Medulla oblongata (tissue), 1 donor: Measurements from ENCODE around the gene PRR23C.

Source experiments
- DNase-seq: peaks from one replicate; pipeline ENCODE4 v3.0.0-alpha.2; 2015; ENCODE audit errors: extremely low spot score

Gene PRR23C

DNA sequence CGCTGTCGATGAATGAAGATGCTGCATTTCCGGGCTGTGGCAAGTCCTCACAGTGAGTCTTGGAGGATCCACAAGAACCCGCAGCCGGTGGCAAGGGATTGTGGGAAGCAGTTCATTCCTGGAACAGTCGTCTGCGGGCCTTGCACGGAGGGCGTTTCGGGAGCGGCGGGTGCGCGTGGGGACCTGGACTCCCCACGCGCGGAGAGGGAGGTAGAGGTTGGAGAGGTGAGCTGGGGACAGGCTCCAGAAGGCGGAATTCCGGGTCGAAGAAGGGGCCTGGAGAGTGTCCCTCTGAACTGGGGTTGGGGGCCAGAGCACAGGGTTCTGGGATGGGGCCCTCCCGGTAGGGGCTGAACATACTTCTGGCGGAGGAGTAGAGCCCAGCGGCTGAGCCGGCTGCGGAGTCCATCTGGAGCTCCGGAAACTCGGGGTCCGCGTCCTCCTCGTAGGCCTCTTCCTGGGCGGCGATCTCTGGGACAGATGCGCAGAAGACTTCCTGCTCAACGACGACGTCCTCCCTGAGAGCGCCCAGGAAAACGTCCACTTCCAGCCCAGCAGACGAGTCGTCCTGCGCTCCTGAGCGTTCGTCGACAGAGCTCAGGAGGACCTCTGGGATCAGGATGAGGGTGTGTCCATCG is 39.2 kb downstream of the PRR23C start:
- no peak for DNase-seq

DNA sequence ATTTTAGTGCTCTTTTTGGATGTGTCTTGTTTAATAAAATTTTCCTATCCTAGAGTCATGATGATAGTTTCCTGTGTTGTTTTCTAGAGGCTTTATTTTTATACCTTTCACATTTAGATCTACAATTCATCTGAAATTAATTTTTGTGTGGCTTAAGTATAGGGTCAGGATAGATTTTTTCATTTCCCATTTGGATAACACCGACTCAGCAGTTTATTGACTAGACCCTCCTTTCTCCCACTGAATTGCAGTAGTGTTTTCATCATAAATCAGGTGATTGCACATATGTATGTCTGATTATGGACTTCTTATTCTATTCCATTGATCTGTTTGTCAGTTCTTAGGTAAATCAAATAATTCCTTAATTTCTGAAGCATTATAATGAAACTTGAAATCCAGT is 49.0 kb downstream of the PRR23C start:
- DNase-seq: no peak
